GM21423 (cell line): ENCODE measurements around the gene ADPRS.

Experiments used
- ATAC-seq: cut with Tn5 transposase; IDR thresholded peaks from one replicate; pipeline ENCODE4 v1.9.1; 2021; ENCODE audit warnings: mild to moderate bottlenecking, moderate library complexity; ENCODE audit not compliant: unreplicated experiment

The ADPRS gene

GRCh38 chr1:36088577-36089392 lies at the start of gene ADPRS:
TSS of gene ADPRS (plus strand) at chr1:36088892. CDS start at chr1:36088905, 13 bp downstream.
- ATAC-seq = peak; percentile 76

GRCh38 chr1:36040238-36040637 lies 48.5 kb upstream of the ADPRS start:
- no peak for ATAC-seq

- ATAC-seq = no peak
These were observed 36.9 kb upstream of the ADPRS start for GRCh38 chr1:36051821-36052220.

GRCh38 chr1:36053978-36054377 lies 34.7 kb upstream of the ADPRS start:
- ATAC-seq = no peak

GRCh38 chr1:36055706-36056105 lies 33.0 kb upstream of the ADPRS start:
- ATAC-seq = no peak

GRCh38 chr1:36062315-36062714 lies 26.4 kb upstream of the ADPRS start:
- ATAC-seq = no peak

- no peak for ATAC-seq
These were observed 20.8 kb upstream of the ADPRS start for GRCh38 chr1:36067871-36068270.

GRCh38 chr1:36068866-36069265 lies 19.8 kb upstream of the ADPRS start:
- ATAC-seq = no peak

- ATAC-seq = no peak
These were observed 18.3 kb upstream of the ADPRS start for GRCh38 chr1:36070349-36070748.

- no peak for ATAC-seq
These were observed 11.6 kb upstream of the ADPRS start for GRCh38 chr1:36076979-36077573.

- no peak for ATAC-seq
These were observed 8.5 kb upstream of the ADPRS start for GRCh38 chr1:36080236-36080635.

- ATAC-seq = no peak
These were observed 7.9 kb upstream of the ADPRS start for GRCh38 chr1:36080801-36081200.

GRCh38 chr1:36081926-36082485 lies 6.7 kb upstream of the ADPRS start:
- ATAC-seq = no peak

GRCh38 chr1:36083219-36083618 lies 5.5 kb upstream of the ADPRS start:
- no peak for ATAC-seq

- ATAC-seq = no peak
These were observed 4.8 kb upstream of the ADPRS start, which contains the start of gene TEKT2 for GRCh38 chr1:36083635-36084496. TSS of gene TEKT2 (plus strand) at chr1:36084094. CDS start at chr1:36084922, 828 bp downstream.

- ATAC-seq = no peak
These were observed 4.1 kb upstream of the ADPRS start for GRCh38 chr1:36084497-36085115.

- no peak for ATAC-seq
These were observed 3.6 kb upstream of the ADPRS start for GRCh38 chr1:36085126-36085525.

GRCh38 chr1:36085686-36086526 lies 2.8 kb upstream of the ADPRS start:
- no peak for ATAC-seq

GRCh38 chr1:36086529-36087232 lies 2.0 kb upstream of the ADPRS start:
- no peak for ATAC-seq
